Fibroblast of lung (primary cell): ENCODE data around the gene BBS9.

Experiments
- CTCF ChIP-seq, 2 donors: IDR thresholded peaks in 1 of 2; conservative IDR thresholded peaks in 1 of 2; 1 replicate in 1 of 2; 2 replicates in 1 of 2; pipeline ENCODE4 v1.5.1; 2011 to 2012; ENCODE audit warnings: low read length in 2 of 2, control low read depth in 1 of 2, inconsistent platforms in 1 of 2, low read depth in 1 of 2, mild to moderate bottlenecking in 1 of 2
- EZH2 ChIP-seq: IDR thresholded peaks from 2 replicates; pipeline ENCODE4 v1.5.1; 2012; ENCODE audit warnings: low read length, control low read depth, mild to moderate bottlenecking; ENCODE audit errors: missing control alignments

DNA sequence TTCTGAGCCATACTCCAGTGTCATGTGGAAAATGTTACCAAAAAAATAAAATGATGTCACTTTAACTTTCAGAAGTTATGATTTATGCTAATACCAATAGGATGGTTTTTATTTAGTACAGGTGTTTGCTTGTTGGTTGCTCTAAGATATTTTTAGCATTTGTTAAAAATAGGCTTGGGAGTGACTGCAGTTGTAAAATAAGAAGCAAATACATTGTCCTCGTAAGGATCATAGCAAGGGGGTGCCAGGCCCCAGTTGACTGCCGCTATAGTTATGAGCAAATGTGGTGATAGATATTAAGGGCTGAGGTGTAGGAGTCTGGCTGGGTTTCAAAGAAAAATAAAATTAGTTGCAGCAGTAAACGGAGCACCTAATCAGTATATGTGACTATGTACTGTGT is 421.6 kb downstream of the BBS9 start:
- no peak for TF ChIP-seq CTCF (conservative IDR thresholded peaks at IDR 0.05 in 1 of 2, IDR thresholded peaks at IDR 0.05 in 1 of 2; ENCODE audit: low read depth in 1 of 2, low read length in 2 of 2)
- TF ChIP-seq EZH2: no peak
